Esophagus squamous epithelium (tissue), 5 donors: Measurements from ENCODE around the gene LRRC3B. TPM values are rescaled to one million over a fixed set of nuclear protein-coding genes. Genes with fewer than 3 reads are reported as not detected.

ENCODE experiments used
- DNase-seq: peaks from one replicate; lab custom pipeline; 2025; lab: John Stamatoyannopoulos, UW
- H3K27ac ChIP-seq, 4 donors: fragments of 200-600 bp; sonication (generic); one replicate each; pipeline ENCODE4 v1.5.1; 2016 to 2019; ENCODE audit warnings: mild to moderate bottlenecking in 1 of 4
- H3K27me3 ChIP-seq, 4 donors: fragments of 200-600 bp; sonication (generic); 1 replicate in 3 of 4; 2 replicates in 1 of 4; pipeline versions ENCODE4 v1.5.1 to v1.6.0; 2017 to 2021; ENCODE audit warnings: antibody characterized with exemption in 1 of 4
- H3K36me3 ChIP-seq, 3 donors: fragments of 200-600 bp; sonication (generic); one replicate each; pipeline ENCODE4 v1.5.1; 2016 to 2019
- H3K4me1 ChIP-seq, 3 donors: fragments of 200-600 bp; sonication (generic); one replicate each; pipeline ENCODE4 v1.5.1; 2017 to 2019
- H3K4me3 ChIP-seq, 4 donors: fragments of 200-600 bp; sonication (generic); 1 replicate in 3 of 4; 2 replicates in 1 of 4; pipeline ENCODE4 v1.5.1; 2016 to 2019; ENCODE audit warnings: mild to moderate bottlenecking in 2 of 4, moderate library complexity in 1 of 4
- H3K9me3 ChIP-seq, 3 donors: fragments of 200-600 bp; sonication (generic); one replicate each; pipeline ENCODE4 v1.5.1; 2016 to 2019
- CTCF ChIP-seq, 6 experiments: fragments of 450-650 bp in 4 of 6; fragments of 200-600 bp in 2 of 6; sonication (generic) in 2 of 6; IDR thresholded peaks; one replicate each; pipeline ENCODE4 v1.5.1; 2016 to 2019; ENCODE audit warnings: antibody characterized with exemption in 6 of 6, mild to moderate bottlenecking in 4 of 6, moderate library complexity in 4 of 6
- POLR2A ChIP-seq, 4 donors: fragments of 450-650 bp; IDR thresholded peaks; one replicate each; pipeline ENCODE4 v1.6.1; 2017; ENCODE audit warnings: antibody characterized with exemption in 4 of 4, mild to moderate bottlenecking in 4 of 4, moderate library complexity in 3 of 4
- WGBS, 2 donors: methylation state at CpG; one replicate each; pipeline ENCODE4 v1.1.5; 2018; 5-methylcytosine and 5-hydroxymethylcytosine counted together
- intact Hi-C: fragments of 100-400 bp; cut with DNase I; formaldehyde crosslinking; loops from one replicate; pipeline ENCODE4 v1.15.0; 2022
- total RNA-seq, 4 donors: library from RNA; depleted of rRNA; stranded (reverse); fragments of >200 nt; gene quantifications; one replicate each; pipeline ENCODE4 v1.1.0, GENCODE V29; 2016
- donor health status: DM: yes; HTN: yes; CAD: no.

Gene LRRC3B
- total RNA-seq, 4 donors from 2014 or later, result 0.57 TPM; not detected in 3

DNA sequence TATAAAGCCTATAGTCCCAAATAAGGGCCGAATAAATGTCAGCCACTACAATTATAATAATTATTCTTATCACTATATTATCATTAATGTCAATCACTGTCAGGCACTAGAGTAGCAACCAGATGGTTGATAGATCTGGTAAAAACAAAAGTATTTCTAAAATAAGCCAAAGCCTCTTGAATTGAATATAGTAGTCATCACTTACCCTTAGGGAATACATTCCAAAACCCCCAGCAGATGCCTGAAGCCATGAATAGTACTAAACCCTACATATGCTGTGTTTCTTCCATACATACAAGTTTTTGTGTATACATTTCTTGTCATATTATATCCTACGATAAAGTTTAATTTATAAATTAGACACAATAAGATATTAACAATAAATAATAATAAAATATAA lies 59.1 kb downstream of the LRRC3B start:
- intact Hi-C loops, result no loop called here
- TF ChIP-seq CTCF (IDR thresholded peaks at IDR 0.05) (no peak), POLR2A (IDR thresholded peaks at IDR 0.05) (no peak)

GRCh38 chr3:26682406-26682805 lies 59.8 kb downstream of the LRRC3B start:
- 75 to 100% methylated on average over 1 of the region's 1 CpG for WGBS, 2 donors
- no peak for DNase-seq
- Histone ChIP-seq H3K4me3 (no peak overlapping the region), H3K27me3 (no peaks in the 10 kb centered on the region), H3K9me3 (no peaks in the 10 kb centered on the region), H3K4me1 (no peaks in the 10 kb centered on the region), H3K27ac (no peak overlapping the region), H3K36me3 (no peaks in the 10 kb centered on the region)
- TF ChIP-seq CTCF (IDR thresholded peaks at IDR 0.05) (no peak), POLR2A (IDR thresholded peaks at IDR 0.05) (no peak)
- intact Hi-C loops, result no loop called here

More for the DNA sequence above, 59.1 kb downstream of the LRRC3B start:
- H3K27ac ChIP-seq, result no peak overlapping the region
- H3K4me3 ChIP-seq, result no peak overlapping the region
- no peaks in the 10 kb centered on the region for H3K27me3 ChIP-seq
- H3K9me3 ChIP-seq, result no peaks in the 10 kb centered on the region
- H3K36me3 ChIP-seq, result no peaks in the 10 kb centered on the region
- H3K4me1 ChIP-seq, result no peaks in the 10 kb centered on the region
- WGBS, 2 donors, result 74 to 90% methylated on average over 2 of the region's 2 CpGs
- no peak for DNase-seq

DNA sequence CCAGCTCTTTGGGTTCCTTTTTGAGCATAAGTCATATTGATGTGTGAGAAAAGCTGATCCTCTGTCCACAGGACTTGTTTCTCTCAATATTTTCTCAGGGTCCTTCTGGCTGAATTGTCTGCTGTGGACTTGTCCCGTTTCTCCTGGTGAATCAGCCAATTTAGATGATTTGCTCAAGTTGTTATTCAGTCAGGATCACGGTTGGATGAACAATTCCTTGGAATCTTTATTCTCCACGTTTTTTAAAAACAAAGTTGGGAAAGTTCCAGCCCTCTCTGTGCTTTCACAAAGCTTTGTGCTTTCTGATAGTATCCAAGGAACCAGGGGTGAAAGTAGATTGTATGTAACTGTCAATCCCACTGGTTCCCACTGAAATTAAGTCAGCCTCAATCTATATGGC lies 61.3 kb downstream of the LRRC3B start:
- 21 to 48% methylated on average over 3 of the region's 3 CpGs for WGBS, 2 donors
- H3K9me3 ChIP-seq, result no peaks in the 10 kb centered on the region
- DNase-seq, result no peak
- intact Hi-C loops, result no loop called here
- H3K27me3 ChIP-seq, result no peaks in the 10 kb centered on the region
- H3K27ac ChIP-seq, result no peak overlapping the region
- no peak for TF ChIP-seq POLR2A (IDR thresholded peaks at IDR 0.05)
- no peak for TF ChIP-seq CTCF (IDR thresholded peaks at IDR 0.05)
- H3K36me3 ChIP-seq, result no peaks in the 10 kb centered on the region
- H3K4me3 ChIP-seq, result no peak overlapping the region
- H3K4me1 ChIP-seq, result no peaks in the 10 kb centered on the region

DNA sequence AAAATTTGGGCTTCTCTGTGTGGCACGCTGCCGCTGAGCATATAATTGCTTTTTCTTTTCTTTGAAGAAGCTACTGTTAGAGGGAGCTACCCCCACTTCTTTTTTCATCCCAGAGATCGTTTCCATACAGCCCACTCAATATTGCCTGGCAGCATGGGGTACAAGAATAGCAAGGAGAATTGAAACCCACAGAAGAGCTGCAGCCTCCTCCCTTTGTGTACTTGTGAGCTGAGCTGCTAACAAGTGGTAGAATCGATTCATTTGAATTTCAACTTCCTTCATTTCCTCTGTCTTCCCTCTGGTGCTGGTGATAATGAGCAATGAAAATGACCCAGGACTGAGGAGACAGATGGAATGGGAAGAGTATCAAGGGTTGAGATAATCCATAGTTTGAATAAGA lies 64.9 kb downstream of the LRRC3B start:
- Histone ChIP-seq H3K36me3 (no peaks in the 10 kb centered on the region), H3K4me1 (no peaks in the 10 kb centered on the region), H3K9me3 (no peaks in the 10 kb centered on the region), H3K4me3 (no peak overlapping the region), H3K27ac (no peak overlapping the region), H3K27me3 (no peaks in the 10 kb centered on the region)
- DNase-seq, result no peak
- WGBS, 2 donors, result 63 to 86% methylated on average over 4 of the region's 4 CpGs
- TF ChIP-seq POLR2A (IDR thresholded peaks at IDR 0.05), result no peak
- TF ChIP-seq CTCF (IDR thresholded peaks at IDR 0.05), result no peak
- intact Hi-C loops, result no loop called here

GRCh38 chr3:26699553-26699952 lies 77.0 kb downstream of the LRRC3B start:
- TF ChIP-seq POLR2A (IDR thresholded peaks at IDR 0.05) (no peak), CTCF (IDR thresholded peaks at IDR 0.05) (no peak)
- intact Hi-C loops, result no loop called here
- DNase-seq, result no peak
- H3K27ac ChIP-seq, result no peak overlapping the region
- H3K36me3 ChIP-seq, result no peaks in the 10 kb centered on the region
- no peak overlapping the region for H3K4me3 ChIP-seq
- H3K4me1 ChIP-seq, result no peaks in the 10 kb centered on the region
- 61 to 64% methylated on average over 2 of the region's 2 CpGs for WGBS, 2 donors
- no peaks in the 10 kb centered on the region for H3K27me3 ChIP-seq
- no peaks in the 10 kb centered on the region for H3K9me3 ChIP-seq
